Uterus (tissue), 4 donors: ENCODE results near the gene BTAF1. TPM values are rescaled to one million over a fixed set of nuclear protein-coding genes. Genes with fewer than 3 reads are reported as not detected.

Experiments
- DNase-seq, 2 donors: peaks; one replicate each; pipeline ENCODE4 v3.0.0-alpha.2; 2019 to 2020
- H3K27ac ChIP-seq, 2 donors: fragments of 200-600 bp; sonication (generic); 1 replicate in 1 of 2; 2 replicates in 1 of 2; pipeline ENCODE4 v1.5.1; 2016 to 2018
- H3K27me3 ChIP-seq, 2 donors: fragments of 200-600 bp; sonication (generic); one replicate each; pipeline ENCODE4 v1.5.1; 2018 to 2019; ENCODE audit warnings: control low read depth in 1 of 2
- H3K36me3 ChIP-seq, 2 donors: fragments of 200-600 bp; sonication (generic); one replicate each; pipeline ENCODE4 v1.5.1; 2019; ENCODE audit warnings: control low read depth in 1 of 2
- H3K4me1 ChIP-seq, 2 donors: fragments of 200-600 bp; sonication (generic); one replicate each; pipeline ENCODE4 v1.5.1; 2018 to 2019; ENCODE audit warnings: control low read depth in 1 of 2
- H3K4me3 ChIP-seq, 2 donors: fragments of 200-600 bp; sonication (generic); 1 replicate in 1 of 2; 2 replicates in 1 of 2; pipeline ENCODE4 v1.5.1; 2018 to 2019; ENCODE audit warnings: mild to moderate bottlenecking in 1 of 2
- H3K9me3 ChIP-seq, 2 donors: fragments of 200-600 bp; sonication (generic); one replicate each; pipeline ENCODE4 v1.5.1; 2019; ENCODE audit warnings: control low read depth in 1 of 2
- CTCF ChIP-seq, 4 experiments: fragments of 200-600 bp in 2 of 4; fragments of 450-650 bp in 2 of 4; sonication (generic) in 2 of 4; IDR thresholded peaks; one replicate each; pipeline ENCODE4 v1.5.1; 2016 to 2019; ENCODE audit warnings: antibody characterized with exemption in 4 of 4, mild to moderate bottlenecking in 2 of 4, moderate library complexity in 1 of 4
- POLR2A ChIP-seq, 2 donors: fragments of 450-650 bp; IDR thresholded peaks; one replicate each; pipeline ENCODE4 v1.6.1; 2016; ENCODE audit warnings: antibody characterized with exemption in 2 of 2, mild to moderate bottlenecking in 1 of 2, moderate library complexity in 1 of 2
- intact Hi-C: fragments of 100-400 bp; cut with DNase I; formaldehyde crosslinking; loops from one replicate; pipeline ENCODE4 v1.15.1; 2023; ENCODE audit warnings: low total_unique reads
- small RNA-seq: library from RNA; depleted of rRNA; stranded (forward); fragments of <200 nt; gene quantifications from one replicate; pipeline ENCODE3, GENCODE V24; 2016
- total RNA-seq, 4 donors: library from RNA; depleted of rRNA in 3 of 4; stranded (reverse); fragments of >200 nt in 3 of 4; gene quantifications; one replicate each; pipeline versions ENCODE4 v1.1.0 to v1.2.4, GENCODE V29; 2014 to 2023
- donor health status: DM: yes; HTN: yes; CAD: no.

Gene BTAF1
- total RNA-seq, 4 donors from 2014 or later: 31.8 to 95.8 (median 51.5) TPM

GRCh38 chr10:92074126-92074887 lies 150.7 kb downstream of the BTAF1 start:
- Histone ChIP-seq H3K27me3 (no peaks in the 10 kb centered on the region), H3K27ac (no peak overlapping the region), H3K4me3 (no peak overlapping the region), H3K9me3 (no peaks in the 10 kb centered on the region), H3K36me3 (no peaks in the 10 kb centered on the region), H3K4me1 (no peaks in the 10 kb centered on the region)
- intact Hi-C loops: no loop called here
- no peak for DNase-seq
- TF ChIP-seq POLR2A (IDR thresholded peaks at IDR 0.05) (no peak), CTCF (IDR thresholded peaks at IDR 0.05) (no peak)

- no peaks in the 10 kb centered on the region for H3K4me1 ChIP-seq
- H3K4me3 ChIP-seq: no peak overlapping the region
- intact Hi-C loops: no loop called here
- TF ChIP-seq POLR2A (IDR thresholded peaks at IDR 0.05): no peak
- TF ChIP-seq CTCF (IDR thresholded peaks at IDR 0.05): no peak
- no peaks in the 10 kb centered on the region for H3K36me3 ChIP-seq
- no peak for DNase-seq
- H3K27ac ChIP-seq: no peak overlapping the region
- no peaks in the 10 kb centered on the region for H3K9me3 ChIP-seq
- H3K27me3 ChIP-seq: no peaks in the 10 kb centered on the region
Observed at GRCh38 chr10:92075829-92076228, 152.3 kb downstream of the BTAF1 start.

- no peak for DNase-seq
- H3K36me3 ChIP-seq: no peaks in the 10 kb centered on the region
- TF ChIP-seq POLR2A (IDR thresholded peaks at IDR 0.05) (no peak), CTCF (IDR thresholded peaks at IDR 0.05) (no peak)
Observed at GRCh38 chr10:92076722-92077121, 153.2 kb downstream of the BTAF1 start.

GRCh38 chr10:92079003-92079402 lies 155.4 kb downstream of the BTAF1 start:
- Histone ChIP-seq H3K27ac (no peak overlapping the region), H3K9me3 (no peaks in the 10 kb centered on the region), H3K4me3 (no peak overlapping the region), H3K27me3 (no peaks in the 10 kb centered on the region), H3K36me3 (no peaks in the 10 kb centered on the region), H3K4me1 (no peaks in the 10 kb centered on the region)
- no peak for TF ChIP-seq CTCF (IDR thresholded peaks at IDR 0.05)
- TF ChIP-seq POLR2A (IDR thresholded peaks at IDR 0.05): no peak
- intact Hi-C loops: no loop called here
- DNase-seq: no peak

More at GRCh38 chr10:92076722-92077121, 153.2 kb downstream of the BTAF1 start:
- Histone ChIP-seq H3K27ac (no peak overlapping the region), H3K4me1 (no peaks in the 10 kb centered on the region), H3K9me3 (no peaks in the 10 kb centered on the region), H3K27me3 (no peaks in the 10 kb centered on the region), H3K4me3 (no peak overlapping the region)
- intact Hi-C loops: no loop called here

Small RNA genes lying within 50 kb of the gene (small RNA-seq; reads per million reads assigned to genes)
- gene AL359198.2 (not detected), gene RF00402 (not detected)

Other genes starting within 250 kb of the BTAF1 start
- 100 to 1,000 TPM in 1 of 4 donors, 10 to 100 TPM in 3; 33.8 to 102 (median 51.9) TPM for gene TNKS2, start 125.3 kb upstream of the BTAF1 start, total RNA-seq
- 1 to 10 TPM in 2 of 4 donors, not detected in 2; 1.2 TPM for gene FGFBP3, start 14.3 kb upstream of the BTAF1 start, total RNA-seq